ENCODE measurements around the gene AURKB.

DNA sequence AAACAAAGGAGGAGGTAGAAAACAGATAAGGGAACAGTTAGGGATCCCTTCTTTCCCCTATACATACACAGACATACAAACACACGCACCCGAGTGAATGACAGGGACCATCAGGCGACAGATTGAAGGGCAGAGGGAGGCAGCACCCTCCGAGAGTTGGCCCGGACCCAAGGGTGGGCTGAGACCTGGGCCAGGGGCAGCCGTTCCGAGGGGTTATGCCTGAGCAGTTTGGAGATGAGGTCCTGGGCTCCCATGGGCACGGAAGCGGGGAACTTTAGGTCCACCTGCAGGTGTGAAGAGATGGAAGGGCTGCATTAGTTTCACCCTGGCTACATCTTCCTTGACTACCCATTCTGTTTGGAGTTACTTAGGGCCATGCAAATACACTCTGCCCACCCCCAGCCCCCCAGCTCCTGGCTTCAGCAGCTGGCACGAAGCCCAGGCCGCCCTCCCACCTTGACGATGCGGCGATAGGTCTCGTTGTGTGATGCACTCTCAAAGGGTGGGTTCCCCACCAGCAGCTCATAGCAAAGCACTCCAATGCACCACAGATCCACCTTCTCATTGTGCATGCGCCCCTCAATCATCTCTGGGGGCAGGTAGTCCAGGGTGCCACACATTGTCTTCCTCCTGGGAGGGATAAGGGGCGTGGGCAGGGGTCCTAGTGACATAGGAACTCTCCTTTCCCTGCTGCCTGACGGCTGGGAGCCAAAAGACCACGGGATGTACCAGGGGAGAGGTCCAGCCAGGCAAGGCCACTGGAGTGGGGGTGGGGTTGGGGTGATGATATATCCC, 5.4 kb downstream of the AURKB start:
- TF ChIP-seq, protein P1, sequence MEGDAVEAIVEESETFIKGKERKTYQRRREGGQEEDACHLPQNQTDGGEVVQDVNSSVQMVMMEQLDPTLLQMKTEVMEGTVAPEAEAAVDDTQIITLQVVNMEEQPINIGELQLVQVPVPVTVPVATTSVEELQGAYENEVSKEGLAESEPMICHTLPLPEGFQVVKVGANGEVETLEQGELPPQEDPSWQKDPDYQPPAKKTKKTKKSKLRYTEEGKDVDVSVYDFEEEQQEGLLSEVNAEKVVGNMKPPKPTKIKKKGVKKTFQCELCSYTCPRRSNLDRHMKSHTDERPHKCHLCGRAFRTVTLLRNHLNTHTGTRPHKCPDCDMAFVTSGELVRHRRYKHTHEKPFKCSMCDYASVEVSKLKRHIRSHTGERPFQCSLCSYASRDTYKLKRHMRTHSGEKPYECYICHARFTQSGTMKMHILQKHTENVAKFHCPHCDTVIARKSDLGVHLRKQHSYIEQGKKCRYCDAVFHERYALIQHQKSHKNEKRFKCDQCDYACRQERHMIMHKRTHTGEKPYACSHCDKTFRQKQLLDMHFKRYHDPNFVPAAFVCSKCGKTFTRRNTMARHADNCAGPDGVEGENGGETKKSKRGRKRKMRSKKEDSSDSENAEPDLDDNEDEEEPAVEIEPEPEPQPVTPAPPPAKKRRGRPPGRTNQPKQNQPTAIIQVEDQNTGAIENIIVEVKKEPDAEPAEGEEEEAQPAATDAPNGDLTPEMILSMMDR (IDR thresholded peaks at IDR 0.05), result no peak
- TF ChIP-seq POLR2A (IDR thresholded peaks at IDR 0.05), result no peak
- no peak for TF ChIP-seq POLR2AphosphoS5 (IDR thresholded peaks at IDR 0.05)
